Measurements from ENCODE around the gene FASTK.
"Not testable (repeated sequence)": the region's sequence is repeated elsewhere in the genome, so short reads cannot be mapped to it uniquely, and the experiment has no call there.

- TF ChIP-seq POLR2A (IDR thresholded peaks at IDR 0.05) = not testable (repeated sequence)
- TF ChIP-seq, protein P1, sequence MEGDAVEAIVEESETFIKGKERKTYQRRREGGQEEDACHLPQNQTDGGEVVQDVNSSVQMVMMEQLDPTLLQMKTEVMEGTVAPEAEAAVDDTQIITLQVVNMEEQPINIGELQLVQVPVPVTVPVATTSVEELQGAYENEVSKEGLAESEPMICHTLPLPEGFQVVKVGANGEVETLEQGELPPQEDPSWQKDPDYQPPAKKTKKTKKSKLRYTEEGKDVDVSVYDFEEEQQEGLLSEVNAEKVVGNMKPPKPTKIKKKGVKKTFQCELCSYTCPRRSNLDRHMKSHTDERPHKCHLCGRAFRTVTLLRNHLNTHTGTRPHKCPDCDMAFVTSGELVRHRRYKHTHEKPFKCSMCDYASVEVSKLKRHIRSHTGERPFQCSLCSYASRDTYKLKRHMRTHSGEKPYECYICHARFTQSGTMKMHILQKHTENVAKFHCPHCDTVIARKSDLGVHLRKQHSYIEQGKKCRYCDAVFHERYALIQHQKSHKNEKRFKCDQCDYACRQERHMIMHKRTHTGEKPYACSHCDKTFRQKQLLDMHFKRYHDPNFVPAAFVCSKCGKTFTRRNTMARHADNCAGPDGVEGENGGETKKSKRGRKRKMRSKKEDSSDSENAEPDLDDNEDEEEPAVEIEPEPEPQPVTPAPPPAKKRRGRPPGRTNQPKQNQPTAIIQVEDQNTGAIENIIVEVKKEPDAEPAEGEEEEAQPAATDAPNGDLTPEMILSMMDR (IDR thresholded peaks at IDR 0.05) = not testable (repeated sequence)
Measured at GRCh38 chr7:151043449-151043848, 37.2 kb downstream of the FASTK start.

Data from testis (tissue), 2 donors.